Measurements from ENCODE around the gene JOSD2. TPM values are rescaled to one million over a fixed set of nuclear protein-coding genes. Genes with fewer than 3 reads are reported as not detected.

JOSD2 gene
- total RNA-seq, 1 experiment from 2014 or later = 5.4 TPM

DNA sequence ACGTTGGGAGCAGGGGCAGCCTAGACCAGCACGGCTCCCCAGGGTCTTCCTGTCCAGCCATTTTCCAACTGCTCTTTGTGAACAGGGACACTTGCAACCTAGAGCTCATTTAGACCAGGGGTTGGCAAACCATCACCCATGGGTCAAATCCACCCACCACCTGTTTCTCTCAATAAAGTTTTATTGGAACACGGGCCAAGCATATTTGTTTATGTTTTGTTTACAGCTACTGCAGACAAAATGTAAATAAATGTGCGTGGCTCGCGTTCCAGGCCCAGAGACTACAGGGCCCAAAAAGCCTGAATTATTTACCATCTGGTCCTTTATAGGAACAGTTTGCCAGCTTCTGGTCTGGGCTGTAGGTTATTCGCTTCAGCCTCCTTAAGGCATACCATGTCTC is 48.0 kb downstream of the JOSD2 start:
- no peaks in the 10 kb centered on the region for H4K20me1 ChIP-seq (ENCODE audit: control insufficient read depth, insufficient read depth, insufficient read length)
- no peak overlapping the region for H3K9ac ChIP-seq (ENCODE audit: extremely low read depth, insufficient read length, low read length)
- no peak overlapping the region for H2BK5ac ChIP-seq (ENCODE audit: insufficient read length, low read length)
- H3K4me3 Mint-ChIP-seq = no peak overlapping the region
- H3K23me2 ChIP-seq (ENCODE audit: insufficient read length, low read depth, low read length, poor library complexity, severe bottlenecking) = no peaks in the 10 kb centered on the region
- no peak overlapping the region for H3T11ph ChIP-seq (ENCODE audit: low read length)
- no peak overlapping the region for H3K56ac ChIP-seq (ENCODE audit: insufficient read length, low read depth, low read length)
- peaks cover 7% of the 10 kb centered on the region for H3K27me3 Mint-ChIP-seq (ENCODE audit: low read depth)
- no peaks in the 10 kb centered on the region for H3K27me3 ChIP-seq (ENCODE audit: insufficient read depth, low read length)
- no peak overlapping the region for H3K27ac Mint-ChIP-seq
- H2BK120ac ChIP-seq (ENCODE audit: low read depth, low read length, poor library complexity, severe bottlenecking) = no peak overlapping the region
- H2BK12ac ChIP-seq (ENCODE audit: insufficient read length, low read depth, low read length) = no peak overlapping the region
- no peaks in the 10 kb centered on the region; a peak in 1 of 5 replicates for H3K9me3 Mint-ChIP-seq
- H3K79me1 ChIP-seq (ENCODE audit: insufficient read depth, low read depth, low read length, poor library complexity, severe bottlenecking) = no peaks in the 10 kb centered on the region
- no peaks in the 10 kb centered on the region for H3K4me1 ChIP-seq (ENCODE audit: insufficient read depth, low read length)
- TF ChIP-seq, protein P1, sequence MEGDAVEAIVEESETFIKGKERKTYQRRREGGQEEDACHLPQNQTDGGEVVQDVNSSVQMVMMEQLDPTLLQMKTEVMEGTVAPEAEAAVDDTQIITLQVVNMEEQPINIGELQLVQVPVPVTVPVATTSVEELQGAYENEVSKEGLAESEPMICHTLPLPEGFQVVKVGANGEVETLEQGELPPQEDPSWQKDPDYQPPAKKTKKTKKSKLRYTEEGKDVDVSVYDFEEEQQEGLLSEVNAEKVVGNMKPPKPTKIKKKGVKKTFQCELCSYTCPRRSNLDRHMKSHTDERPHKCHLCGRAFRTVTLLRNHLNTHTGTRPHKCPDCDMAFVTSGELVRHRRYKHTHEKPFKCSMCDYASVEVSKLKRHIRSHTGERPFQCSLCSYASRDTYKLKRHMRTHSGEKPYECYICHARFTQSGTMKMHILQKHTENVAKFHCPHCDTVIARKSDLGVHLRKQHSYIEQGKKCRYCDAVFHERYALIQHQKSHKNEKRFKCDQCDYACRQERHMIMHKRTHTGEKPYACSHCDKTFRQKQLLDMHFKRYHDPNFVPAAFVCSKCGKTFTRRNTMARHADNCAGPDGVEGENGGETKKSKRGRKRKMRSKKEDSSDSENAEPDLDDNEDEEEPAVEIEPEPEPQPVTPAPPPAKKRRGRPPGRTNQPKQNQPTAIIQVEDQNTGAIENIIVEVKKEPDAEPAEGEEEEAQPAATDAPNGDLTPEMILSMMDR (conservative IDR thresholded peaks at IDR 0.05) = no peak
- H3K4me1 Mint-ChIP-seq = peaks cover 9 to 12% of the 10 kb centered on the region in 2 experiments
- H3K4me2 ChIP-seq (ENCODE audit: insufficient read depth, insufficient read length, low read length) = no peak overlapping the region
- H3K14ac ChIP-seq (ENCODE audit: insufficient read depth, low read length) = no peak overlapping the region; the same call in 1 of the 2 replicates
- H3K27ac ChIP-seq (ENCODE audit: insufficient read length, low read depth, low read length) = no peak overlapping the region
- H2AFZ ChIP-seq (ENCODE audit: low read length) = no peak overlapping the region
- no peak overlapping the region for H3K23ac ChIP-seq (ENCODE audit: insufficient read length, low read depth, low read length)
- H4K8ac ChIP-seq (replicated peaks; ENCODE audit: insufficient read length, low read depth, low read length) = no peak overlapping the region
- H3K18ac ChIP-seq (ENCODE audit: insufficient read length, low read depth, low read length) = no peak overlapping the region
- no peak overlapping the region for H2AK5ac ChIP-seq (ENCODE audit: insufficient read length, low read length)
- no CpG with 5 or more reads among the region's 7 CpGs for WGBS (ENCODE audit: extremely low coverage, insufficient read length, low lambda C conversion rate)
- H3K79me2 ChIP-seq (ENCODE audit: insufficient read depth, low read length) = no peaks in the 10 kb centered on the region
- no peak overlapping the region for H3K4ac ChIP-seq (ENCODE audit: low read depth, low read length)
- H4K91ac ChIP-seq (ENCODE audit: insufficient read length, low read depth, low read length) = no peak overlapping the region
- no peak overlapping the region for H4K5ac ChIP-seq (ENCODE audit: insufficient read length, low read depth, low read length)
- no peak overlapping the region for H2BK15ac ChIP-seq (ENCODE audit: low read depth, low read length)
- H3K9me3 ChIP-seq (ENCODE audit: control insufficient read depth, low read depth, low read length) = no peaks in the 10 kb centered on the region
- DNase-seq = no peak
- H2BK20ac ChIP-seq (ENCODE audit: low read depth, low read length, poor library complexity, severe bottlenecking) = no peak overlapping the region
- no peaks in the 10 kb centered on the region; a peak in 1 of 7 replicates for H3K36me3 Mint-ChIP-seq (ENCODE audit: insufficient read depth in 1 of 3, low read depth in 3 of 3)

Measured in H9 (cell line).